Measurements from ENCODE around the gene FBXO30. TPM values are rescaled to one million over a fixed set of nuclear protein-coding genes. Genes with fewer than 3 reads are reported as not detected.

FBXO30 gene
- total and polyA plus RNA-seq, 12 donors, result 3.6 to 18.4 (median 13.2) TPM

DNA sequence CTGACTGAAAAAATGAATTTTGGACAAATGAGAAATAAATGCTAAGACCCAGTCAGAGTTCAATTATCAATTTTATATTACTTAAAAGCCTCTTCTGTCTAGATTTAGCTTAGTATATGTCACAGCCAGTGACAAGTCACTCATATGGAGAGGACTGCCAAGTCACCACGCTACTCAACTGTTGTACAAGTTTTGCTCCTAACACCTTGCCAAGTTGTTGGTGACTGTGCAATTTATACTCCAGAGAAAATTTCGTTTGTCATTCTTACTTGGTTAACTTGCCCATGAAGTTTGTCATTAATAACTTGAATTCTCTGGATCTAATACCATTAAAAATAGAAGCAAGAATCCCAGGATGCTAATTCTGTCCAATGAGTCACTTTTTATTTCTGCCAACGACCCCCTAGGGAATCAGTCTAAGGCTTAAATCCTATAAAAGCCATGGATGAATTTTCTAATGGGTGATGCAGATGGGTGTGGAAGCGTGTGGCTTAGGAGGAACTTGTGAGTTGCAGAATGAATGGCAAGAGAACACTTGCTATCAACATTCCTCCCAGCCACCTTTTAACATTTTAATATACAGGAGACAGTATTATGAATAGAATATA is 30.4 kb upstream of the FBXO30 start:
- TF ChIP-seq, protein P1, sequence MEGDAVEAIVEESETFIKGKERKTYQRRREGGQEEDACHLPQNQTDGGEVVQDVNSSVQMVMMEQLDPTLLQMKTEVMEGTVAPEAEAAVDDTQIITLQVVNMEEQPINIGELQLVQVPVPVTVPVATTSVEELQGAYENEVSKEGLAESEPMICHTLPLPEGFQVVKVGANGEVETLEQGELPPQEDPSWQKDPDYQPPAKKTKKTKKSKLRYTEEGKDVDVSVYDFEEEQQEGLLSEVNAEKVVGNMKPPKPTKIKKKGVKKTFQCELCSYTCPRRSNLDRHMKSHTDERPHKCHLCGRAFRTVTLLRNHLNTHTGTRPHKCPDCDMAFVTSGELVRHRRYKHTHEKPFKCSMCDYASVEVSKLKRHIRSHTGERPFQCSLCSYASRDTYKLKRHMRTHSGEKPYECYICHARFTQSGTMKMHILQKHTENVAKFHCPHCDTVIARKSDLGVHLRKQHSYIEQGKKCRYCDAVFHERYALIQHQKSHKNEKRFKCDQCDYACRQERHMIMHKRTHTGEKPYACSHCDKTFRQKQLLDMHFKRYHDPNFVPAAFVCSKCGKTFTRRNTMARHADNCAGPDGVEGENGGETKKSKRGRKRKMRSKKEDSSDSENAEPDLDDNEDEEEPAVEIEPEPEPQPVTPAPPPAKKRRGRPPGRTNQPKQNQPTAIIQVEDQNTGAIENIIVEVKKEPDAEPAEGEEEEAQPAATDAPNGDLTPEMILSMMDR (IDR thresholded peaks at IDR 0.05), result no peak
- H3K4me1 ChIP-seq, result peaks cover 0 to 25% (median 20%) of the 10 kb centered on the region in 9 donors
- no peak overlapping the region for H3K27ac ChIP-seq
- no peak overlapping the region for H3K4me3 ChIP-seq
- no peaks in the 10 kb centered on the region for H3K27me3 ChIP-seq
- 45 to 49% methylated on average over 4 of the region's 4 CpGs for WGBS, 2 donors
- H3K9me3 ChIP-seq, result no peaks in the 10 kb centered on the region
- ATAC-seq, result peak in 4 of 8 donors; percentile 52 to 83 (median 73)
- intact Hi-C loops (cut with DNase I), result no loop called here
- no peak for DNase-seq
- H3K36me3 ChIP-seq, result no peaks in the 10 kb centered on the region

DNA sequence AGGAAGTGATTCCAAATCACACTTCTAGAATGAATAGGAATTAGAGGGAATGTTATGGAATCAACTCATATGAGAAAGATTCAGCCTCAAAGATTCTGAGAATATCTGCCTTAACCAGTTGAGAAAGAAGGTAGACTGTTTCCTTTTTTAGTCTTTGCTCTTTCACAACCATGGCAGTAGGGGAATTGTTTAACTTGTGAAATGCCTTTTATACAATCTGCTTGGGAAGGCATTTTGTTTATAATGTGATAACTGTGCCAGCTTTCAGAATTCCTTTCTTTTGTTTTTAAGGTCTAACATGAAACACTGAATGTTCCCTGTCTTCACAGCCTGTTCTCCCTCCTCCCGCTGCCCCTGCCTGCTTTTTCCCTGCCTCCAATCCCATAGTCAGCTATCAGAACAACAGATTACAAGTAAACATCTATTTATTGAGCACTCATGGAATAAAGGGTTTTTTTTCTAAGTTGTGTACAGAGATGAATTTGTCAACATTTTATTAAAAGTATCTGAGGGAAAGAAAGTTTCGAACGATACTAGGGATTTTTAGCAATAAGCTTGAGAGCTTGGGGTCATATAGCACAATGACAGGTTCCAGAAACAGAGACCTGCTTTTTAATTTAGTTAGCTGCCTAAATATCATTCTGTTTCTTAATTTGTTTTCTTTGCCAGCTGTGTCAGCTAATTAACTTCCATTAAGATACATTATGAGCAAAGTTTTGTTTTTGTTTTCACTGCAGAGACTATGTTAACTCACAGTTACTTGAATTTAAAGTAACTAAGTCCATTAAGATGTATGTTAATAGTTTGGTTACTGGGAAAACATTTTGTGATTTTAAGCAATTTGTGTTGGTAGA is 28.3 kb upstream of the FBXO30 start:
- no peak overlapping the region for H3K4me3 ChIP-seq
- DNase-seq (no peak), ATAC-seq (no peak)
- H3K36me3 ChIP-seq, result no peaks in the 10 kb centered on the region
- no peak overlapping the region for H3K27ac ChIP-seq
- no peaks in the 10 kb centered on the region for H3K9me3 ChIP-seq
- TF ChIP-seq, protein P1 (IDR thresholded peaks at IDR 0.05), result no peak
- intact Hi-C loops (cut with DNase I), result no loop called here
- WGBS, 2 donors, result 93 to 97% methylated on average over 3 of the region's 3 CpGs
- no peaks in the 10 kb centered on the region for H3K27me3 ChIP-seq
- peaks cover 0 to 20% (median 10%) of the 10 kb centered on the region in 9 donors for H3K4me1 ChIP-seq

DNA sequence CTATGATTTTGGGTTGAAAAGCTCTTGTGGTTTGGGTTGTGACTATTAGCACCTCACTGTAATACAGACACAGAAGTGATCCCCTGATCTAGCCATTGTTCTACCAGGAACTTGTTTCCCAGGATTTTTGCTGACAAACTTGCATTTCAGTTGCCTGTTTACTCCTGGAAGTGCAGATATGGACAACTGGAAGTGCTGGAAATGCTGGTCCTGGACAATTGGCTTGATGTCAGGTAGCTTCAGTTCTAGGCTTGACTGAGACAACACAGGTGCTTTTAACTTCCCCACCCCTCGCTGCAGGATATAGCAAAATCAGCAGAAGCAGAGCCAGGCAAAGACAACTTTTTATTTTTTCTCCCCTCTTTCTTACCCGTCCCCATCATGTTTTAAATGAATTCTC is 27.1 kb upstream of the FBXO30 start:
- Histone ChIP-seq H3K36me3 (no peaks in the 10 kb centered on the region), H3K4me3 (no peak overlapping the region), H3K4me1 (peaks cover 0 to 20% (median 10%) of the 10 kb centered on the region in 9 donors), H3K9me3 (no peaks in the 10 kb centered on the region), H3K27ac (no peak overlapping the region), H3K27me3 (no peaks in the 10 kb centered on the region)
- WGBS, 2 donors, result 88 to 98% methylated on average over 2 of the region's 2 CpGs
- DNase-seq (no peak), ATAC-seq (no peak)
- intact Hi-C loops (cut with DNase I), result no loop called here
- TF ChIP-seq, protein P1 (IDR thresholded peaks at IDR 0.05), result no peak

DNA sequence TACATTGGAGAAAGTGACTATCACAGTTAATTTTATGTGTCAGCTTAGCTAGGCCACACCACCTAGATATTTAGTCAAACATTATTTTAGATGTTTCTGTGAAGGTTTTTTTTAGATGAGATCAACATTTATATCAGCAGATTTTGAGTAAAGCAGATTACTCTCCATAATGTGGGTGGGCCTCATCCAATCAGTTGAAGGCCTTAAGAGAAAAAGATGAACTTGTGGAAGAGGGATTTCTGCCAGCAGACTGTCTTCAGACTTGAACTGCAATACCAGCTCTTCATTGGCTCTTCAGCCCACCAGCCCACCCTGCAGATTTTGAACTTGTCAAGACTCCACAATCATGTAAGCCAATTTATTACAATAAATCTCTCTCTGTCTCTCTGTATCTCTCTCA is 25.1 kb upstream of the FBXO30 start:
- Histone ChIP-seq H3K27me3 (no peaks in the 10 kb centered on the region), H3K27ac (no peak overlapping the region), H3K36me3 (no peaks in the 10 kb centered on the region), H3K4me1 (peaks cover 0 to 11% (median 3%) of the 10 kb centered on the region in 9 donors), H3K4me3 (no peak overlapping the region), H3K9me3 (no peaks in the 10 kb centered on the region)
- DNase-seq (no peak), ATAC-seq (no peak)
- intact Hi-C loops (cut with DNase I), result no loop called here
- TF ChIP-seq, protein P1 (IDR thresholded peaks at IDR 0.05), result no peak

Data from heart right ventricle (tissue), 16 donors.